GM18520 (cell line): ENCODE data around the gene NPPA.
"Not testable (repeated sequence)": the region's sequence is repeated elsewhere in the genome, so short reads cannot be mapped to it uniquely, and the experiment has no call there.

Experiments used
- ATAC-seq: cut with Tn5 transposase; IDR thresholded peaks from one replicate; pipeline ENCODE4 v1.9.1; 2021; ENCODE audit not compliant: unreplicated experiment

The NPPA gene

GRCh38 chr1:11847667-11848372 lies at the start of gene NPPA:
Gene NPPA (minus strand): TSS chr1:11847783. CDS start chr1:11847684, 99 bp downstream.
- ATAC-seq: no peak

- not testable (repeated sequence) for ATAC-seq
Observed at GRCh38 chr1:11894501-11894900, 46.9 kb upstream of the NPPA start.

- no peak for ATAC-seq
Observed at GRCh38 chr1:11893907-11894251, 46.3 kb upstream of the NPPA start.

GRCh38 chr1:11891433-11892186 lies 44.0 kb upstream of the NPPA start:
- ATAC-seq: no peak

- no peak for ATAC-seq
Observed at GRCh38 chr1:11888877-11889208, 41.3 kb upstream of the NPPA start.

GRCh38 chr1:11888206-11888876 lies 40.8 kb upstream of the NPPA start:
- no peak for ATAC-seq

- ATAC-seq: no peak
Observed at GRCh38 chr1:11887666-11888007, 40.1 kb upstream of the NPPA start.

- ATAC-seq: no peak
Observed at GRCh38 chr1:11886986-11887665, 39.5 kb upstream of the NPPA start.

- ATAC-seq: no peak
Observed at GRCh38 chr1:11885916-11886315, 38.3 kb upstream of the NPPA start.

GRCh38 chr1:11882814-11883538 lies 35.4 kb upstream of the NPPA start:
- no peak for ATAC-seq

GRCh38 chr1:11881749-11882441 lies 34.3 kb upstream of the NPPA start:
- no peak for ATAC-seq

- no peak for ATAC-seq
Observed at GRCh38 chr1:11880911-11881748, 33.5 kb upstream of the NPPA start.

- ATAC-seq: no peak
Observed at GRCh38 chr1:11880181-11880575, 32.6 kb upstream of the NPPA start.

- no peak for ATAC-seq
Observed at GRCh38 chr1:11879311-11880180, 32.0 kb upstream of the NPPA start.

- ATAC-seq: no peak
Observed at GRCh38 chr1:11878891-11879190, 31.3 kb upstream of the NPPA start.

GRCh38 chr1:11878081-11878890 lies 30.7 kb upstream of the NPPA start:
- ATAC-seq: no peak

GRCh38 chr1:11877074-11877473 lies 29.5 kb upstream of the NPPA start:
- no peak for ATAC-seq

GRCh38 chr1:11875094-11875493 lies 27.5 kb upstream of the NPPA start:
- no peak for ATAC-seq
